Tongue (tissue), 2 donors: ENCODE data around the gene MOB3B. TPM values are rescaled to one million over a fixed set of nuclear protein-coding genes. Genes with fewer than 3 reads are reported as not detected.
"Not testable (repeated sequence)": the region's sequence is repeated elsewhere in the genome, so short reads cannot be mapped to it uniquely, and the experiment has no call there.

Source experiments
- DNase-seq: peaks from one replicate; pipeline ENCODE4 v3.0.0-alpha.2; 2015
- total RNA-seq: library from RNA; depleted of rRNA; stranded (reverse); fragments of >200 nt; gene quantifications from one replicate; pipeline ENCODE4 v1.2.3, GENCODE V29; 2014

Gene MOB3B
- total RNA-seq, 1 donor from 2014 or later = 4.2 TPM

GRCh38 chr9:27474305-27474704 is 55.3 kb downstream of the MOB3B start:
- DNase-seq = no peak

GRCh38 chr9:27473111-27473529 is 56.5 kb downstream of the MOB3B start:
- DNase-seq = peak; percentile 59

GRCh38 chr9:27472195-27472594 is 57.4 kb downstream of the MOB3B start:
- DNase-seq = peak; percentile 59

- no peak for DNase-seq
These were observed 57.8 kb downstream of the MOB3B start for GRCh38 chr9:27471789-27472188.

GRCh38 chr9:27471366-27471765 is 58.2 kb downstream of the MOB3B start:
- DNase-seq = no peak

- no peak for DNase-seq
These were observed 59.2 kb downstream of the MOB3B start for GRCh38 chr9:27470291-27470856.

GRCh38 chr9:27469550-27469949 is 60.1 kb downstream of the MOB3B start:
- no peak for DNase-seq

GRCh38 chr9:27468462-27469110 is 61.0 kb downstream of the MOB3B start:
- no peak for DNase-seq

- DNase-seq = no peak
These were observed 61.6 kb downstream of the MOB3B start for GRCh38 chr9:27468000-27468399.

GRCh38 chr9:27467486-27467885 is 62.1 kb downstream of the MOB3B start:
- DNase-seq = no peak

GRCh38 chr9:27466516-27466915 is 63.1 kb downstream of the MOB3B start:
- DNase-seq = not testable (repeated sequence)

GRCh38 chr9:27464950-27465349 is 64.7 kb downstream of the MOB3B start:
- DNase-seq = not testable (repeated sequence)

- no peak for DNase-seq
These were observed 66.8 kb downstream of the MOB3B start for GRCh38 chr9:27462846-27463245.

GRCh38 chr9:27462434-27462833 is 67.2 kb downstream of the MOB3B start:
- DNase-seq = no peak

- DNase-seq = peak; percentile 60
These were observed 69.2 kb downstream of the MOB3B start for GRCh38 chr9:27460226-27461023.

GRCh38 chr9:27457445-27457844 is 72.2 kb downstream of the MOB3B start:
- DNase-seq = no peak

GRCh38 chr9:27453860-27454553 is 75.6 kb downstream of the MOB3B start:
- peak; percentile 34 for DNase-seq

- DNase-seq = peak; percentile 82
These were observed 78.3 kb downstream of the MOB3B start for GRCh38 chr9:27451207-27451797.

- DNase-seq = no peak
These were observed 78.9 kb downstream of the MOB3B start for GRCh38 chr9:27450752-27451151.

GRCh38 chr9:27448356-27448755 is 81.3 kb downstream of the MOB3B start:
- not testable (repeated sequence) for DNase-seq

GRCh38 chr9:27447031-27447683 is 82.5 kb downstream of the MOB3B start:
- no peak for DNase-seq

- no peak for DNase-seq
These were observed 83.9 kb downstream of the MOB3B start for GRCh38 chr9:27445688-27446087.
